ENCODE results near the gene TFF1.

The TFF1 gene

GRCh38 chr21:42343963-42344510, 22.3 kb downstream of the TFF1 start:
- no peak for DNase-seq (ENCODE audit: low read depth in 2 of 2)

GRCh38 chr21:42343556-42343955, 22.8 kb downstream of the TFF1 start:
- DNase-seq (ENCODE audit: low read depth in 2 of 2), result no peak

- no peak for DNase-seq (ENCODE audit: low read depth in 2 of 2)
These were observed 23.2 kb downstream of the TFF1 start for GRCh38 chr21:42343101-42343500.

GRCh38 chr21:42341776-42342542, 24.4 kb downstream of the TFF1 start:
- no peak for DNase-seq (ENCODE audit: low read depth in 2 of 2)

- DNase-seq (ENCODE audit: low read depth in 2 of 2), result no peak
These were observed 25.9 kb downstream of the TFF1 start for GRCh38 chr21:42340187-42341050.

- DNase-seq (ENCODE audit: low read depth in 2 of 2), result no peak
These were observed 27.3 kb downstream of the TFF1 start for GRCh38 chr21:42338729-42339715.

GRCh38 chr21:42337830-42338728, 28.3 kb downstream of the TFF1 start:
- peak; percentile 75 to 80 for DNase-seq (ENCODE audit: low read depth in 2 of 2)

GRCh38 chr21:42337276-42337675, 29.1 kb downstream of the TFF1 start:
- no peak for DNase-seq (ENCODE audit: low read depth in 2 of 2)

- no peak for DNase-seq (ENCODE audit: low read depth in 2 of 2)
These were observed 30.3 kb downstream of the TFF1 start for GRCh38 chr21:42336054-42336453.

GRCh38 chr21:42332557-42333317, 33.6 kb downstream of the TFF1 start:
- no peak for DNase-seq (ENCODE audit: low read depth in 2 of 2)

- no peak for DNase-seq (ENCODE audit: low read depth in 2 of 2)
These were observed 34.7 kb downstream of the TFF1 start for GRCh38 chr21:42331660-42332059.

- DNase-seq (ENCODE audit: low read depth in 2 of 2), result no peak
These were observed 35.7 kb downstream of the TFF1 start for GRCh38 chr21:42330380-42331371.

GRCh38 chr21:42324896-42325295, 41.4 kb downstream of the TFF1 start:
- DNase-seq (ENCODE audit: low read depth in 2 of 2), result no peak

- DNase-seq (ENCODE audit: low read depth in 2 of 2), result no peak
These were observed 44.5 kb downstream of the TFF1 start for GRCh38 chr21:42321845-42322244.

GRCh38 chr21:42321231-42321630, 45.1 kb downstream of the TFF1 start:
- no peak for DNase-seq (ENCODE audit: low read depth in 2 of 2)

- no peak for DNase-seq (ENCODE audit: low read depth in 2 of 2)
These were observed 45.5 kb downstream of the TFF1 start for GRCh38 chr21:42320791-42321190.

GRCh38 chr21:42319851-42320572, 46.3 kb downstream of the TFF1 start:
- no peak for DNase-seq (ENCODE audit: low read depth in 2 of 2)

- no peak for DNase-seq (ENCODE audit: low read depth in 2 of 2)
These were observed 47.0 kb downstream of the TFF1 start for GRCh38 chr21:42319376-42319775.
